ENCODE data around the gene TMEM50B.
"Not testable (repeated sequence)": the region's sequence is repeated elsewhere in the genome, so short reads cannot be mapped to it uniquely, and the experiment has no call there.

TMEM50B gene

DNA sequence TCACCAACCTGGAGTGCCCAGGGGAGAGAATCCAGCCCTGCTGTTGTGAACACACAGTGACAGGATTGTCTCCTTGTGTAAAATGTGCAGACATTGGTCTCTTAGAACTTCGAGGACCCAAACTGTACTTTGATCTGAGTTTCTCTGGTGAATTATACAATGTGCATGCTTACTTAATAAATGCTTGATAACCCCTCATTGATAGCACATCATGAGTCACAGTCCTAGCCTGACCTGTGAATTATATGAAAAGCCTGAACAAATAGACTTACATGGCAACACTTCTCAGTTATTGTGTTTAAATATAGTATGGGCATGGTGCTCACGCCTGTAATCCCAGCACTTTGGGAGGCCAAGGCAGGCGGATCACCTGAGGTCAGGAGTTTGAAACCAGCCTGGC is 53.9 kb downstream of the TMEM50B start:
- no peak for DNase-seq

DNA sequence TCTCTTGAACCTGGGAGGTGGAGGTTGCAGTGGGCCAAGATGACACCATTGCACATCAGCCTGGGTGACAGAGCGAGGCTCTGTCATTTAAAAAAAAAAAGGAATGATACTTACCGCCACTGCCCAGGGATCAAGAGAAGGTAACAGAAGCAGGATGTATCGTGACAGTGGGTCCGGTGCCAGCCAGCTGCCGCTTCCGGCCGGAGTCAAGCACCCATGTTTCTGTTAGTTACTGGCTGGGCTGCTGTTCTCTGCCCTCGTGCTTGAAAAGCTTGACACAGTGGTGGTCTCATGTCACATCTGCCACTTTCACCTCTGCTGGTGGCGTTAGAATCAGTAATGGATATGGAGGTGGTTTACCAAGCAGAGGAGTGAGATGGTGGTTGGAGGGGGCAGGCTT is 55.6 kb downstream of the TMEM50B start:
- no peak for DNase-seq

DNA sequence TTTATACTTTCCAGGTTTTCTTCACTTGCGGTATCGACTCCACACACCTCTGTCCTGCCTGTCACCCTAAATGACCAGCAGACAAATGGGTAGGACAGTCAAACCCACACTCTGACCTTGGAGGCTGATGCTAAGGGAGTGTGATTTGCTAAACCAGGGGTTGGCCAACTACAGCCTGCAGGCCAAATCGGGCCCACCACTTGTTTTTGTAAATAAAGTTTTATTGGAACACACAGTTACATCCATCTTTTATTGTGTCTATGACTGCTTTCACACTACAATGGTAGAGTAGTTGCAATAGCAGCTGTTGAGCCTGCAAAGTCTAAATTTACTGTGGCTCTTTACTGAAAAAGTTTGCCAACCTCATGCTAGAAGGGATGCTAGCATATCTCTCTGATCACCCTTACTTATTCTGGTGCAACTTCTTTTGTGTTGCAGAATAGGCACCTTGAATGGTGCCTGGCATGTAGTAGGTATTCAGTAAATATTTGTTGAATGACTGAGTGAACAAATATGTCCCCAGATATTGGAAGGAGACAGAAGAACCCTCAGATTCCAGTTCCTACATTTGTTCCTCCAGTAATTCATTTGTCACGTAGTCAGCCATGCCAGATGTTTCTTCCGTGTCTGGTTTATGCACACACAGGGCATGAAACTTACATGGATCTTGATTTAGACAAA is 57.9 kb downstream of the TMEM50B start:
- no peak for DNase-seq

DNA sequence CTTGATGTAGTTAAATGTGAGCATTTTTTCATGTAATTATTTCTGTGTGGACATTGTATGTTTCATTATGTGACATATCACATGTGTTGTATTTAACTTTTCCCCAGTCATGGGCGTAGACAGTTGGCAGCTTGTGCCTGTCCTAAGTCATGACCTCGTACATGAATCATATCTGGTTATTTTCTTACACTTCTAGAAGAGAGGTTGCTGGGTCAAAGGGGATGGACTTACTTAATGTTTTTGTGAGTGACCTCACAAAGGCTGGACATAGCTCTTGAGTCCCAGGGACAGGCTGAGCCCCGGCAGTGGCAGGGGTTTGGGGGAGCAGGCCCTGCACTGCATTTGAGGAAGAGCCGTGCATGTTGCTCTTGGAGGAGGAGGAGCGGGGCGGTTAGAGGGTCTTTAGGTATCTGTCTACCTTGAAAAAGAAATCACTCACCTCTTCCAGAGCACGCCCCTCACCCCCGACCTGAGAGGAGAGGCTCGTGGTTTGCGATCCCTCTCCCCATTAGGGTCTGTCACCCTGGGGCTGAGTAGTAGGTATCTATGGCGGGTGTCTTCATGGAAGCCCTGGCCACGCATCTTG is 60.1 kb downstream of the TMEM50B start:
- DNase-seq, result no peak

DNA sequence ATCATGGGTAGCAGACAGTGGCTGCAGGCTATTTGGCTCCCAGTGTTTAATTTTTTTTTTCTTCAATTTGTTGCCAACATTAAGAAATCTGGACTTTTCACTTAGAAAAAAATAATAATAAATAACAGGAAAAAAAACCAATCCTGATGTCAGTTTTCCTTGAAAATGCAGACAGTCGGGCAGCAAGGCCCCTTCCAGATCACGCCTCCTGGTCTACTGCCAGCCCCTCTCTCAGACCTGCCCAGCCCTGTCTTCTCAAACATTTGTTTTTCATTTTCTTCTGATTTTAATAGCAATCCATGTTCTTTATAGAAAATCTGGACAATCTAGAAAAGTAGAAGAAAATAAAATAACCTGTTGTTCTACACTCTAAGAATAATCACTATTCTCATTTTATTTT is 61.1 kb downstream of the TMEM50B start:
- DNase-seq, result no peak

DNA sequence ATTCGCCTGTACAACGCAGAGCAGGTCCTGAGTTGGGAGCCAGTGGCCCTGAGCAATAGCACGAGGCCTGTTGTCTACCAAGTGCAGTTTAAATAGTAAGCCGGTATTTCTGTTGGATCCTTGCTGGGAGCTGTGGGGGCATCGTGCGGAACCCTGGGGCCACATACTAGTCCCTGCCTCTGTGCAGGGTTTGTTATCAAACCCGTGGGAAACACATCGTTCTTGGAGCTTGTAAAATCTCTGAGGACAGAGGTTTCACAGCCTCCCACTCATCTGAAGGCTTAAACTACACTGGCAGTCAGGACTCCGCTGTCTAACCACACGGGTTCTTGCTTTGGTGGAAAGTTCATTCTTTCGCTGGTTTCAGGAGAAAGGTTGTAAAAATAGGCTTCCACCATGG is 64.8 kb downstream of the TMEM50B start:
- no peak for DNase-seq

DNA sequence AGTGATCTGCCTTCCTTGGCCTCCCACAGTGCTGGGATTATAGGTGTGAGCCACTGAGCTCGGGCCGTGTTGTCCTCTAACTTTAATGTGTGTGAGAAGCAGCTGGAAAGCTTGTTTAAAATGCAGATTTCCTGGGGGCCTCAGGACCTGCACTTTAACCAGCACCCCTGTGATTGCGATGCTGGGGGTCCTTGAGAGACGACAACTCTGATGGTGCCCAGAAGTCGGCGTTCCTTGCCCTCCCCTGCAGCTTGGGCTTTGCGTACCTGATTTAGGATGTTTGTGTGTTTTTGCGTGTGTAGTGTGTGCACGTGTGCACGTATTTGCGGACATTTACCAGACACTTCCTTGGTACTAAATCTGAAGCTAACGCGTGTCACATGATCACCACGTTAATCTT is 65.7 kb downstream of the TMEM50B start:
- no peak for DNase-seq

DNA sequence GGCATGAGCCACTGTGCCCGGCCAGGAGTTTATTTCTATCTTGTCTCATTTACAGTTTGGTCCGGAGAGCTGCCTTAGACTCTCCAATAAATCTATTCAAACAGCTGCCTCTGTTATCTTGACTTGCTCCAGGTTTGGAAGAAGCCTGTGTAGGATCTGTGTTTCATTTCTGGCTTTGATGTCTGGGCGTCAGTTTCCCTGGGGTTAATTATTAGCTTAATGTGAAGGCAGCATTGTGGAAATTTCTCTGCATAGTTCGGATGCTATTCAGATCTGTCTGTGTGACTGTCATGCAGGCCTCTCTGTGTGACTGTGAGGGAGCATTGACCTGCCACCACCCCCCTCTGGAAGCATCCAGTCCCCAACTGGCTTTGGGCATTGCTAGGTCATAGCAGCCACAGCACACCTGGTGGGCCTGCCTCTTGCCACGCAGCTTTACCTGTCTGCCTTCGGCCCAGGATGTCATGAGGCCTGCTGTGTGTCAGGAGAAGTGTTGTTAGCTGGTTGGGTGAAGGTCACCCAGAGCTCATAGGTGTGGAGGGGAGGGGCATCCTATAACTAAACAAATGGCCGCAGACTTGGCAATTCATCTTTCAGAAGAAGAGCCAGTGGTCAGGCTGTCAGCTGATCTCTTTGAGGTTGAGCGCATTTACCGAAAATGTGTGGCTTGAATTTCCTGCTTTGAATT is 66.8 kb downstream of the TMEM50B start:
- DNase-seq, result no peak

DNA sequence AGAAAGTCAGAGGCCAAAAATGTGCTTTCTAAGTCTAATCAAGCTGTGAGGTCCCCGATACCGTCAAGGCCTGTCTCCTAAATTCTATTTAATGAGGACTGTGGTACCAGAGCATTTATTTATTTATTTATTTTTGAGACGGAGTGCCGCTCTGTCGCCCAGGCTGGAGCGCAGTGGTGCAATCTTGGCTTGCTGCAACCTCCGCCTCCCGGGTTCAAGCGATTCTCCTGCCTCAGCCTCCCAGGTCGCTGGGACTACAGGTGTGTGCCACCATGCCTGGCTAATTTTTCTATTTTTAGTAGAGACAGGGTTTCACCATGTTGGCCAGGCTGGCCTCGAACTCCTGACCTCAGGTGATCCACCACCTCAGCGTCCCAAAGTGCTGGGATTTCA is 67.3 kb downstream of the TMEM50B start:
- not testable (repeated sequence) for DNase-seq

DNA sequence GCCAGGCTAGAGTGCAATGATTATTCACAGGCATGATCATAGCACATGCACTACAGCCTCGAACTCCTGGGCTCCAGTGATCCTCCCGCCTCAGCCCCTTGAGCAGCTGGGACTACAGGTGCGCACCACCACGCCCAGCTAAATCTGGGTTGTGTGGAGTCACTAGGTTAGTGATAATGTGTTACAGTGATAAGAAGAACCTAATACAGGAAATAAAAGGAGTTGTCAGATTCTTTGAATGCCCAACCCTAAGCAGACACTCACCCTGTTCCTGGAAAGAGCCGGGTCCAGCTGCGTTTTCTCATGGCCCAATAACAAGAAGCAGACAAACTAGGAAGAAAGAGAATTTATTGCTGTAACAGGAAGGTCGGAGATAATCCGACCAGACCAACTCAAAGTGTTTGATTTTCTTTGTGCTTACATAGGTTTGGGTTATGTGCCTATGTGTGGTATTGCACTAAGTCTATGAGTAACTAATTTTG is 67.8 kb downstream of the TMEM50B start:
- no peak for DNase-seq

DNA sequence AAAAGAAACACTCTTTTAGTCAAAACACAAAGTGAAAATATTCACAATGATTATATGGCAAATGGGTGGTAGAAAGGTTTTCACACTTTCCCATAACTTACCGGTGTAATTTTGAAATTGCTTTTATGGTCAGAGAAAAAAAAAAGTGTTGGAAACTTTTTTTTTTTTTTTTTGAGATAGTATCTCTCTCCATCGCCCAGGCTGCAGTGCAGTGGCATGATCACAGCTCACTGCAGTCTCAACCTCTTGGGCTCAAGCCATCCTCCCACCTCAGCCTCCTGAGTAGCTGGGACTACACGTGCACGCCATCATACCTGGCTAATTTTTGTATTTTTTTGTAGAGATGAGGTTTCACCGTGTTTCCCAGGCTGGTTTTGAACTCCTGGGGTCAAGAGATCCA is 73.3 kb downstream of the TMEM50B start:
- peak; percentile 17 to 36 for DNase-seq

DNA sequence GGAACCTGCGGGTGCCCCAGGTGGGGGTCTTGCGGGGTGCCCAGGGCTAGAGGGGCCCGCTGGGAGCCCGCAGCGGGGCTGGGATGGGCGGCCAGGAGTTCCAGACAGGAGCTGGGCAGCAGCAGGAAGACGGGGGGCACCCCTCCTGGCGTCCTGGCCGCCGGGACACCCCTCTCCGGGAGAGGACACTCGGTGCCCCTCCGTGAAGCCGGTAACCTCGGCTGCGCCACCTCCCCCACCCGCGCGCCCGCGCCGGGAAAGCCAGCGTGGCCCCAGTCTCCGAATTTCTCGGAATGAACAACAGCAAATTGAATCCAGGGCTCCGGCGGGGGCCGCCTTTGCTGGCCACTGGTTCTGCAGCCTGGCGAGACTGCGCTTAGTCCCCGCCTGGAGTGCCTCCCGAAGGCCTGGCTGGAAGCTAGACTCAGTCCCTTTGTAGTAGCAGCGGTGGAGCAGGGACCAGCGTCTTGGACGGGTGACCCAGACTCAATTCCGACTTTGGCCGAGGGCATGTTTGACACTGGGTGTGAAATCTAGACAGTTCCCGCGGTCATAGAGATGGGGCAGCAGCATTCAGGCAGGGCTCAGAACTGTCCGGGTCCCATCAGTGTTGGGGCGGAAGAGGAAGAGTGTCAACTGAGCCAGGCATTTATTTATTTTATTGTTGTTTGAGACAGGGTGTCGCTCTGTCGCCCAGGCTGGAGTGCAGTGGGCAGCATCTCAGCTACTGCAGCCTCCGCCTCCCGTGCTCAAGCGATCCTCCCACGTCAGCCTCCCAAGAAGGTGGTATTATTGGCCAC is 75.8 kb downstream of the TMEM50B start:
- peak; percentile 37 to 57 for DNase-seq

DNA sequence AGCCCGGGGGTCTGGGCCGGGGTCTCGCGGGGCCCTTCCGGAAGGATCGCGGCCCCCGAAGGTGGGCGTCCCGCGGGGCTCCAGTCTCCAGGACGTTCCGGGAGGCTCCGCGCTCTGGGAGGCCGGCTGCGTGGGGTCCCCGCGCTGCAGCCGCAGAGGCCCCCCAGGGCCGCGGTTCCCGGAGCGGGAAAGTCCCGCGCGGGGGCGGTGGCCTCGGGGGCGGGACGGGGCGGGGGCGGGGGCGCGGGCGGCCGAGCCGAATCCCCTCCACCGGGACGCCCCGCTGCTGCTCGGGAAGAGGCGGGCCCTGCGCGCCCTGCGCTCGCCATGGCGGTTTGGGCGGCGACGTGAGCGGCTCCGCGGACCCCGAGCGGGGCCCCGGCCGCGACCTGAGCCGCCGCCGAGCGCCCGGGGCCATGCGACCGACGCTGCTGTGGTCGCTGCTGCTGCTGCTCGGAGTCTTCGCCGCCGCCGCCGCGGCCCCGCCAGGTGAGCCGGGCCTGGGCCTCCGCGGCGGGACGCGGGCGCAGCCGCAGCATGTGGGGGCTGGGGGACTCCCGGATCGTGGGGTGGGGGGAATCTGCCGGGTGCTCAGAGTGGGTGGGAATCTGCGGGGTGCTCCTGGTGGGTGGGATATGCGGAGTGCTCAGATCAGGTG is 76.5 kb downstream of the TMEM50B start, which contains the start of gene IFNGR2:
TSS of gene IFNGR2 (plus strand) at position 286 of the 658 bp plus-strand sequence. CDS start at position 417, 131 bp downstream.
- peak in 1 of 2 experiments; percentile 16 for DNase-seq

DNA sequence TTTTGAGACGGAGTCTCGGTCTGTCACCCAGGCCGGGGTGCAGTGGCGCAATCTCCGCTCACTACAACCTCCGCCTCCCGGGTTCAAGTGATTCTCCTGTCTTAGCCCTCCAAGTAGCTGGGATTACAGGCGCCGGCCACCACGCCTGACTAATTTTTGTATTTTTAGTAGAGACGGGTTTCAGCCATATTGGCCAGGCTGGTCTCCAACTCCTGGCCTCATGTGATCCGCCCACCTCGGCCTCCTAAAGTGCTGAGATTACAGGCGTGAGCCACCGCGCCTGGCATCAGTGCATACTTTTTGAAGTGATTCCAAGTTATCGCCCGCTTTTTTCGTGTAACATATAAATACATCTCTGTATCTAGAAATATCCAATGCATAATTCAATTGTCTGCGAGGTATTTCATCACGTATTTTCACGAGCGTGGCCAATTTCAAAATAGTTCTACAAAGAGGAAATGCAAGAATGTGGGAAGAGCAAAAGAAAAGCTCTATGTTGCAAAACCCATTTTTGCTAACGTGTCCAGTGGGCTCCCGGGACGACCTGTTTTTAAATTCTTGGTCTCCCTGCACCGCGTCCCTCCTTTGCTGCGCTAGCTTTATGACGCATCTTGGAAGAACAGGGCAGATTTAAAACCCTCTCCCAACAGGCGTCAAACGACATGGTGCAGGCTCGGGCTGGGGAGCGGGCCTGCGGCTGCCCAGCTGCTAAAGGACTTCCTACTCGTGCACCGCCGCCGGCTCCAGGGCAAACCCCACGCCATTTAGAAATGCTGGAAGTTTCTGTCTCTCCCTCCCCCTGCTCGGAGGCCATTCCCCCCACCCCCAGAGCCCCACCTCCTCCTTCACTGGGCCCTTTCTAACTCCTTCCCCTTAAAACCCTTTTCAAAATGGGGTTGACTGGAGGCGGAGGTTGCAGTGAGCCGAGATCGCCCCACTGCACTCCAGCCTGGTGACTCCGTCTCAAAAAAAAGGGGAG is 77.5 kb downstream of the TMEM50B start:
- DNase-seq, result peak in 1 of 2 experiments; percentile 7

DNA sequence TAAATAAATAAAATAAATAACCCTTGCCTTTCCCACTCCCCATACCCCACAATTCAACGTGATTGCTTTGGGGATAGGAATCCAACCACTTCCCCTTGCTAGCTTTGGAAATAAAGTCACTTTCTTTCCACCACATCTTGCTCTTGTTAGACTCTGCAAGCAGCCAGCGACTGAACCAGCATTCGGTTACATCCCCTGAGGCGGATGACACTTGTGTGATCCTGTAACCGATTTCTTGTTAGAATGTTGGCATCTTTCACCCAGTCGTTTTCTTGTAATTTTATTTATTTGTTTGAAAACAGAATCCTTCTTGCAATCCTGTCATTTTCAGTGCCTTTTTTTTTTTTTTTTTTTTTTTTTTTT is 78.2 kb downstream of the TMEM50B start:
- DNase-seq, result no peak
